Muscle of leg (tissue), 11 donors: ENCODE data around the gene DHCR24. TPM values are rescaled to one million over a fixed set of nuclear protein-coding genes. Genes with fewer than 3 reads are reported as not detected.
"Not testable (repeated sequence)": the region's sequence is repeated elsewhere in the genome, so short reads cannot be mapped to it uniquely, and the experiment has no call there.

Source experiments
- DNase-seq: peaks from one replicate; pipeline ENCODE4 v3.0.0; 2013
- H3K27ac ChIP-seq: one replicate; pipeline ENCODE4 v1.5.1; 2013; ENCODE audit warnings: mild to moderate bottlenecking, low read length, control low read depth
- H3K27me3 ChIP-seq: one replicate; pipeline ENCODE4 v1.6.1; 2013; ENCODE audit warnings: low read length; ENCODE audit not compliant: control insufficient read depth, insufficient read depth
- H3K36me3 ChIP-seq: one replicate; pipeline ENCODE4 v1.6.1; 2013; ENCODE audit warnings: low read length; ENCODE audit not compliant: control insufficient read depth, insufficient read depth
- H3K4me1 ChIP-seq: one replicate; pipeline ENCODE4 v1.6.1; 2013; ENCODE audit warnings: low read length; ENCODE audit not compliant: control insufficient read depth, insufficient read depth
- H3K4me3 ChIP-seq: one replicate; pipeline ENCODE4 v1.5.1; 2013; ENCODE audit warnings: low read length, control low read depth
- H3K9me3 ChIP-seq: replicated peaks from 2 replicates; pipeline ENCODE4 v1.6.1; 2013; ENCODE audit warnings: low read depth, low read length; ENCODE audit not compliant: control insufficient read depth
- WGBS: methylation state at CpG from one replicate; pipeline ENCODE4 v1.1.5; 2013; ENCODE audit warnings: missing lambda C conversion rate; ENCODE audit not compliant: insufficient coverage; 5-methylcytosine and 5-hydroxymethylcytosine counted together
- polyA plus RNA-seq, 8 donors: library from polyadenylated mRNA; unstranded; fragments of 120-200 nt; gene quantifications; one replicate each; pipeline versions ENCODE4 v1.2.1 to v1.2.3, GENCODE V29; 2013; ENCODE audit warnings: inconsistent platforms in 1 of 8, low replicate concordance in 1 of 8; ENCODE audit not compliant: insufficient read length in 8 of 8, insufficient read depth in 1 of 8
- total RNA-seq: library from RNA; stranded (reverse); fragments of 120-200 nt; gene quantifications from one replicate; pipeline ENCODE4 v1.2.4, GENCODE V29; 2013

DHCR24 gene
- total and polyA plus RNA-seq, 9 donors = 12.2 to 32.7 (median 23.6) TPM

- no peaks in the 10 kb centered on the region for H3K9me3 ChIP-seq
- no CpG with 5 or more reads among the region's 2 CpGs for WGBS
- DNase-seq = peak; percentile 59
- H3K27ac ChIP-seq = peak overlapping the region; percentile 84
- H3K4me3 ChIP-seq = no peak overlapping the region
- H3K27me3 ChIP-seq = no peaks in the 10 kb centered on the region
- no peaks in the 10 kb centered on the region for H3K36me3 ChIP-seq
- H3K4me1 ChIP-seq = peaks cover 28% of the 10 kb centered on the region
Measured at GRCh38 chr1:54926970-54927369, 40.0 kb upstream of the DHCR24 start.

- Histone ChIP-seq H3K9me3 (no peaks in the 10 kb centered on the region), H3K4me3 (no peak overlapping the region), H3K27me3 (no peaks in the 10 kb centered on the region), H3K36me3 (no peaks in the 10 kb centered on the region), H3K4me1 (peaks cover 16% of the 10 kb centered on the region), H3K27ac (no peak overlapping the region)
- DNase-seq = no peak
- WGBS = 71% methylated on average over 2 of the region's 2 CpGs
Measured at GRCh38 chr1:54922921-54923421, 36.0 kb upstream of the DHCR24 start.

GRCh38 chr1:54922040-54922761 is 35.2 kb upstream of the DHCR24 start:
- peaks cover 9% of the 10 kb centered on the region for H3K4me1 ChIP-seq
- WGBS = no CpG with 5 or more reads among the region's 4 CpGs
- no peaks in the 10 kb centered on the region for H3K9me3 ChIP-seq
- no peak overlapping the region for H3K4me3 ChIP-seq
- H3K27me3 ChIP-seq = no peaks in the 10 kb centered on the region
- no peak overlapping the region for H3K27ac ChIP-seq
- H3K36me3 ChIP-seq = no peaks in the 10 kb centered on the region
- no peak for DNase-seq

GRCh38 chr1:54919367-54920359 is 32.7 kb upstream of the DHCR24 start:
- H3K4me1 ChIP-seq = no peaks in the 10 kb centered on the region
- H3K27me3 ChIP-seq = no peaks in the 10 kb centered on the region
- no peak overlapping the region for H3K4me3 ChIP-seq
- H3K36me3 ChIP-seq = no peaks in the 10 kb centered on the region
- H3K9me3 ChIP-seq = no peaks in the 10 kb centered on the region
- WGBS = 72% methylated on average over 4 of the region's 6 CpGs
- no peak for DNase-seq
- H3K27ac ChIP-seq = no peak overlapping the region

GRCh38 chr1:54911076-54911475 is 24.1 kb upstream of the DHCR24 start:
- H3K9me3 ChIP-seq, H3K36me3 ChIP-seq, H3K4me3 ChIP-seq, H3K4me1 ChIP-seq, H3K27ac ChIP-seq, DNase-seq, H3K27me3 ChIP-seq: not testable (repeated sequence)
- WGBS = 91% methylated on average over 10 of the region's 14 CpGs

GRCh38 chr1:54906586-54906985 is 19.6 kb upstream of the DHCR24 start:
- WGBS = 76% methylated on average over 4 of the region's 6 CpGs
- Histone ChIP-seq H3K36me3 (no peaks in the 10 kb centered on the region), H3K4me1 (no peaks in the 10 kb centered on the region), H3K4me3 (no peak overlapping the region), H3K27ac (no peak overlapping the region), H3K9me3 (no peaks in the 10 kb centered on the region), H3K27me3 (peaks cover 2% of the 10 kb centered on the region)
- DNase-seq = no peak

GRCh38 chr1:54904476-54905048 is 17.6 kb upstream of the DHCR24 start:
- no peak for DNase-seq

GRCh38 chr1:54894271-54894670 is 7.3 kb upstream of the DHCR24 start:
- Histone ChIP-seq H3K9me3 (no peaks in the 10 kb centered on the region), H3K4me3 (no peak overlapping the region), H3K27me3 (no peaks in the 10 kb centered on the region), H3K4me1 (no peaks in the 10 kb centered on the region), H3K27ac (no peak overlapping the region), H3K36me3 (no peaks in the 10 kb centered on the region)
- no CpG with 5 or more reads among the region's 1 CpG for WGBS
- DNase-seq = no peak

More at GRCh38 chr1:54904476-54905048, 17.6 kb upstream of the DHCR24 start:
- no peaks in the 10 kb centered on the region for H3K36me3 ChIP-seq
- no peaks in the 10 kb centered on the region for H3K4me1 ChIP-seq
- H3K27me3 ChIP-seq = peaks cover 2% of the 10 kb centered on the region
- H3K4me3 ChIP-seq = no peak overlapping the region
- no peaks in the 10 kb centered on the region for H3K9me3 ChIP-seq
- WGBS = 21% methylated on average over 2 of the region's 2 CpGs
- H3K27ac ChIP-seq = no peak overlapping the region

- no peak overlapping the region for H3K27ac ChIP-seq
- no peaks in the 10 kb centered on the region for H3K27me3 ChIP-seq
- H3K9me3 ChIP-seq = no peaks in the 10 kb centered on the region
- H3K36me3 ChIP-seq = no peaks in the 10 kb centered on the region
- no peak overlapping the region for H3K4me3 ChIP-seq
- peaks cover 5% of the 10 kb centered on the region for H3K4me1 ChIP-seq
- no CpG with 5 or more reads among the region's 1 CpG for WGBS
- DNase-seq = no peak
Measured at GRCh38 chr1:54892586-54892985, 5.6 kb upstream of the DHCR24 start.
